HepG2 (cell line): Measurements from ENCODE around the gene SUPT6H. TPM values are rescaled to one million over a fixed set of nuclear protein-coding genes. Genes with fewer than 3 reads are reported as not detected.
A peak's percentile ranks its signal among the peaks of the same experiment; 100 is the strongest.

ENCODE experiments used
- ATRX ChIP-seq: sonication (generic); formaldehyde crosslinking; IDR thresholded peaks from 2 replicates; pipeline ENCODE4 v1.4.0; 2020; ENCODE audit warnings: missing genetic modification reagents, borderline replicate concordance
- MED13 ChIP-seq: sonication (generic); formaldehyde crosslinking; IDR thresholded peaks from 2 replicates; pipeline ENCODE4 v1.5.0; 2020; ENCODE audit warnings: missing genetic modification reagents
- YEATS4 ChIP-seq: sonication (generic); formaldehyde crosslinking; IDR thresholded peaks from 2 replicates; pipeline ENCODE4 v1.4.0; 2020; ENCODE audit warnings: missing genetic modification reagents, borderline replicate concordance
- ZNF335 ChIP-seq: sonication (generic); formaldehyde crosslinking; IDR thresholded peaks from 2 replicates; pipeline ENCODE4 v1.4.0; 2020; ENCODE audit warnings: missing genetic modification reagents
- ZNF557 ChIP-seq: sonication (generic); formaldehyde crosslinking; IDR thresholded peaks from 2 replicates; pipeline ENCODE4 v1.4.0; 2020; ENCODE audit warnings: missing genetic modification reagents
- polyA plus RNA-seq, 8 experiments: library from polyadenylated mRNA; depleted of rRNA in 3 of 8; stranded (reverse) in 7 of 8; unstranded in 1 of 8; fragments of >200 nt; fragmentation: Illumina TruSeq in 4 of 8; extraction: Trizol in 4 of 8; gene quantifications; 2 replicates each; pipeline versions ENCODE4 v1.2.1 to v1.2.3, GENCODE V29; 2011 to 2016; ENCODE audit warnings: low read depth in 4 of 8, missing spikeins in 1 of 8, mixed read lengths in 1 of 8; ENCODE audit not compliant: insufficient read depth in 1 of 8
- total RNA-seq, 5 experiments: library from RNA; depleted of rRNA; stranded (reverse); fragments of >200 nt; fragmentation: Illumina TruSeq; extraction: Trizol; gene quantifications; 2 replicates each; pipeline ENCODE4 v1.2.3, GENCODE V29; 2016; ENCODE audit warnings: low read depth in 1 of 5
- TF ChIP-seq, protein P1 (sequence below): sonication (generic); formaldehyde crosslinking; IDR thresholded peaks from 2 replicates; pipeline ENCODE4 v1.8.0; 2022; ENCODE audit warnings: missing genetic modification reagents, low read depth, mild to moderate bottlenecking, borderline replicate concordance
- TF ChIP-seq, protein P2 (sequence below), 2 experiments: fragments of 450-650 bp in 1 of 2; sonication (generic) in 1 of 2; formaldehyde crosslinking in 1 of 2; IDR thresholded peaks; 2 replicates each; pipeline versions ENCODE4 v1.6.1 to v1.8.0; 2016 to 2022; ENCODE audit warnings: antibody characterized with exemption in 1 of 2, mild to moderate bottlenecking in 1 of 2, missing genetic modification reagents in 1 of 2
- TF ChIP-seq, protein P3 (sequence below): sonication (generic); formaldehyde crosslinking; IDR thresholded peaks from 2 replicates; pipeline ENCODE4 v1.5.0; 2020; ENCODE audit warnings: mild to moderate bottlenecking, missing genetic modification reagents, borderline replicate concordance
- TF ChIP-seq, protein P4 (sequence below): IDR thresholded peaks from 2 replicates; pipeline ENCODE4 v1.6.1; 2016; ENCODE audit warnings: mild to moderate bottlenecking, missing biosample characterization, missing genetic modification reagents
- TF ChIP-seq, protein P5 (sequence below): sonication (generic); formaldehyde crosslinking; IDR thresholded peaks from 2 replicates; pipeline ENCODE4 v1.8.0; 2022; ENCODE audit warnings: missing genetic modification reagents, mild to moderate bottlenecking, borderline replicate concordance
- TF ChIP-seq, protein P6 (sequence below): sonication (generic); formaldehyde crosslinking; IDR thresholded peaks from 2 replicates; pipeline ENCODE4 v1.4.0; 2020; ENCODE audit warnings: missing genetic modification reagents

The SUPT6H gene
- total and polyA plus RNA-seq, 2 of the 13 experiments (the other 11 are each of a cell fraction or from before 2014, with no cell fraction given) = 32.7 to 39.9 TPM

DNA sequence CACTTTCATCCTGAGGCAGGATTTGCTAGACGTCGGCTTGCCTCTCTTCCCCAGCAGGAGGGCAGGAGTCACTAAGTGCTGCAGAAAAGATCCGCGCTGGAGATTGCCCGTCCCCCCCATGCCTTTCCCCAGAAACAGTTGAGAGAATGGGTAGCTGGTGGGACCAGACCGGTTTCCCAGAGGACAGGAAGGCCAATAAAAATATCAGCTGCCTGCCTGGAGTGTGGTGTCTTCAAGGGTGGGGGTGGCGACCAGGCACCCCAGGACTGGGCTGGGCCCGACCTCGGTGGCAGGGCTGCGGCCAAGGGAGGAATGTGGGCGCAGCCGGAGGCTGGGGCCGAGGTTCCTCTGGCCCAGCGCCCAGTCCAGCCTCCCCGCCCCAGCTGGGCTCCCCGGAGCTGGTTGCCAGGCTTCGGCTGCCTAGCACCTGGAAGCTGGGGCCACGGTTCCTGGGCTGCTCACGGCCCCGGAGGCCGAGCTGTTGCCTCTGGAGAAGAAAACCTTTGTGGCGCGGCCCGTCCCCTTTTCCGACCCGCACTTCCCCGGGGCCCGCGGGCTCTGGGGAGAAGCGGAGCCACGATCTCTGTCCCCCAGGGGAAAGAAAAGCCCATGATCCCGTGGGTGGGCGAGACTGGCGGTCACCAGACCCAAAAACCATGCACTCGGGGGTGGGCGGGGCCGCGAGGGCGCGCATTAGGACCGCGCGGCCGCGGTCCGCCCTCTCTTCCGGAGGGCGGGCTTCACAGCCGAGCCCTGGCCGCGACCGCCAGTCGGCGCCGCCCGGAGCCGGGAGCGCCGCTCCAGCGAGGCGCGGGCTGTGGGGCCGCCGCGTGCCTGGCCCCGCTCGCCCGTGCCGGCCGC lies 81.5 kb downstream of the SUPT6H start, which contains the start of gene TRAF4 (continued):
- TF ChIP-seq, protein P1, sequence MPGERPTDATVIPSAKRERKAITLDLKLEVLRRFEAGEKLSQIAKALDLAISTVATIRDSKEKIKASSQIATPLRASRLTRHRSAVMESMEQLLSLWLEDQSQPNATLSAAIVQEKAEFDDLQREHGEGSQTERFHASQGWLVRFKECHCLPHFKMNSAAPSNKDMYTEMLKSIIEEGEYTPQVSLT = no peak
- no peak for TF ChIP-seq ZNF335 (CRISPR knock-in tag)
- TF ChIP-seq ZNF557 (CRISPR knock-in tag) = no peak
- 0 out of 2 replicates have a peak, but pooled peaks have one; percentile 18 for TF ChIP-seq MED13
- TF ChIP-seq, protein P2, sequence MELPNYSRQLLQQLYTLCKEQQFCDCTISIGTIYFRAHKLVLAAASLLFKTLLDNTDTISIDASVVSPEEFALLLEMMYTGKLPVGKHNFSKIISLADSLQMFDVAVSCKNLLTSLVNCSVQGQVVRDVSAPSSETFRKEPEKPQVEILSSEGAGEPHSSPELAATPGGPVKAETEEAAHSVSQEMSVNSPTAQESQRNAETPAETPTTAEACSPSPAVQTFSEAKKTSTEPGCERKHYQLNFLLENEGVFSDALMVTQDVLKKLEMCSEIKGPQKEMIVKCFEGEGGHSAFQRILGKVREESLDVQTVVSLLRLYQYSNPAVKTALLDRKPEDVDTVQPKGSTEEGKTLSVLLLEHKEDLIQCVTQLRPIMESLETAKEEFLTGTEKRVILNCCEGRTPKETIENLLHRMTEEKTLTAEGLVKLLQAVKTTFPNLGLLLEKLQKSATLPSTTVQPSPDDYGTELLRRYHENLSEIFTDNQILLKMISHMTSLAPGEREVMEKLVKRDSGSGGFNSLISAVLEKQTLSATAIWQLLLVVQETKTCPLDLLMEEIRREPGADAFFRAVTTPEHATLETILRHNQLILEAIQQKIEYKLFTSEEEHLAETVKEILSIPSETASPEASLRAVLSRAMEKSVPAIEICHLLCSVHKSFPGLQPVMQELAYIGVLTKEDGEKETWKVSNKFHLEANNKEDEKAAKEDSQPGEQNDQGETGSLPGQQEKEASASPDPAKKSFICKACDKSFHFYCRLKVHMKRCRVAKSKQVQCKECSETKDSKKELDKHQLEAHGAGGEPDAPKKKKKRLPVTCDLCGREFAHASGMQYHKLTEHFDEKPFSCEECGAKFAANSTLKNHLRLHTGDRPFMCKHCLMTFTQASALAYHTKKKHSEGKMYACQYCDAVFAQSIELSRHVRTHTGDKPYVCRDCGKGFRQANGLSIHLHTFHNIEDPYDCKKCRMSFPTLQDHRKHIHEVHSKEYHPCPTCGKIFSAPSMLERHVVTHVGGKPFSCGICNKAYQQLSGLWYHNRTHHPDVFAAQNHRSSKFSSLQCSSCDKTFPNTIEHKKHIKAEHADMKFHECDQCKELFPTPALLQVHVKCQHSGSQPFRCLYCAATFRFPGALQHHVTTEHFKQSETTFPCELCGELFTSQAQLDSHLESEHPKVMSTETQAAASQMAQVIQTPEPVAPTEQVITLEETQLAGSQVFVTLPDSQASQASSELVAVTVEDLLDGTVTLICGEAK (IDR thresholded peaks at IDR 0.05) = no peak
- TF ChIP-seq, protein P2 (CRISPR knock-in tag; IDR thresholded peaks at IDR 0.05) = 0 out of 2 replicates have a peak, but pooled peaks have one; percentile 35
- TF ChIP-seq, protein P3, sequence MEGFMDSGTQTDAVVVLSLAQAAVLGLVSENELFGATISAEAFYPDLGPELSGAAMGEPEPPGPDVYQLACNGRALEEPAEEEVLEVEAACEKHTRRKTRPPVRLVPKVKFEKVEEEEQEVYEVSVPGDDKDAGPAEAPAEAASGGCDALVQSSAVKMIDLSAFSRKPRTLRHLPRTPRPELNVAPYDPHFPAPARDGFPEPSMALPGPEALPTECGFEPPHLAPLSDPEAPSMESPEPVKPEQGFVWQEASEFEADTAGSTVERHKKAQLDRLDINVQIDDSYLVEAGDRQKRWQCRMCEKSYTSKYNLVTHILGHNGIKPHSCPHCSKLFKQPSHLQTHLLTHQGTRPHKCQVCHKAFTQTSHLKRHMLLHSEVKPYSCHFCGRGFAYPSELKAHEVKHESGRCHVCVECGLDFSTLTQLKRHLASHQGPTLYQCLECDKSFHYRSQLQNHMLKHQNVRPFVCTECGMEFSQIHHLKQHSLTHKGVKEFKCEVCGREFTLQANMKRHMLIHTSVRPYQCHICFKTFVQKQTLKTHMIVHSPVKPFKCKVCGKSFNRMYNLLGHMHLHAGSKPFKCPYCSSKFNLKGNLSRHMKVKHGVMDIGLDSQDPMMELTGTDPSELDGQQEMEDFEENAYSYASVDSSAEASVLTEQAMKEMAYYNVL (CRISPR knock-in tag) = peak; percentile 32; the same call in 1 of the 2 replicates
- TF ChIP-seq, protein P4, sequence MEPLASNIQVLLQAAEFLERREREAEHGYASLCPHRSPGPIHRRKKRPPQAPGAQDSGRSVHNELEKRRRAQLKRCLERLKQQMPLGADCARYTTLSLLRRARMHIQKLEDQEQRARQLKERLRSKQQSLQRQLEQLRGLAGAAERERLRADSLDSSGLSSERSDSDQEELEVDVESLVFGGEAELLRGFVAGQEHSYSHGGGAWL = peak; percentile 25; the same call in 1 of the 2 replicates
- no peak for TF ChIP-seq YEATS4
- TF ChIP-seq, protein P5, sequence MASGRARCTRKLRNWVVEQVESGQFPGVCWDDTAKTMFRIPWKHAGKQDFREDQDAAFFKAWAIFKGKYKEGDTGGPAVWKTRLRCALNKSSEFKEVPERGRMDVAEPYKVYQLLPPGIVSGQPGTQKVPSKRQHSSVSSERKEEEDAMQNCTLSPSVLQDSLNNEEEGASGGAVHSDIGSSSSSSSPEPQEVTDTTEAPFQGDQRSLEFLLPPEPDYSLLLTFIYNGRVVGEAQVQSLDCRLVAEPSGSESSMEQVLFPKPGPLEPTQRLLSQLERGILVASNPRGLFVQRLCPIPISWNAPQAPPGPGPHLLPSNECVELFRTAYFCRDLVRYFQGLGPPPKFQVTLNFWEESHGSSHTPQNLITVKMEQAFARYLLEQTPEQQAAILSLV = peak; percentile 81; the same call in 1 of the 2 replicates
- TF ChIP-seq, protein P6, sequence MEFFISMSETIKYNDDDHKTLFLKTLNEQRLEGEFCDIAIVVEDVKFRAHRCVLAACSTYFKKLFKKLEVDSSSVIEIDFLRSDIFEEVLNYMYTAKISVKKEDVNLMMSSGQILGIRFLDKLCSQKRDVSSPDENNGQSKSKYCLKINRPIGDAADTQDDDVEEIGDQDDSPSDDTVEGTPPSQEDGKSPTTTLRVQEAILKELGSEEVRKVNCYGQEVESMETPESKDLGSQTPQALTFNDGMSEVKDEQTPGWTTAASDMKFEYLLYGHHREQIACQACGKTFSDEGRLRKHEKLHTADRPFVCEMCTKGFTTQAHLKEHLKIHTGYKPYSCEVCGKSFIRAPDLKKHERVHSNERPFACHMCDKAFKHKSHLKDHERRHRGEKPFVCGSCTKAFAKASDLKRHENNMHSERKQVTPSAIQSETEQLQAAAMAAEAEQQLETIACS (CRISPR knock-in tag) = peak; percentile 70
- TF ChIP-seq ATRX (CRISPR knock-in tag) = no peak
